Stimulated activated CD4-positive, alpha-beta T cell treated with anti-CD3 and anti-CD28 coated beads, TNF-alpha, amount 100 ng/mL, for 1 hour (primary cell): ENCODE measurements around the gene ATP6V1B1.
"Not testable (repeated sequence)": the region's sequence is repeated elsewhere in the genome, so short reads cannot be mapped to it uniquely, and the experiment has no call there.

ENCODE experiments used
- DNase-seq, 3 donors: peaks; one replicate each; pipeline ENCODE4 v3.0.0-alpha.2; 2020; ENCODE audit warnings: low read depth in 3 of 3, low spot score in 1 of 3

ATP6V1B1 gene

GRCh38 chr2:71005271-71006202 lies 69.8 kb downstream of the ATP6V1B1 start:
- DNase-seq: no peak

- DNase-seq: no peak
Measured at GRCh38 chr2:71006323-71006722, 70.6 kb downstream of the ATP6V1B1 start.

DNA sequence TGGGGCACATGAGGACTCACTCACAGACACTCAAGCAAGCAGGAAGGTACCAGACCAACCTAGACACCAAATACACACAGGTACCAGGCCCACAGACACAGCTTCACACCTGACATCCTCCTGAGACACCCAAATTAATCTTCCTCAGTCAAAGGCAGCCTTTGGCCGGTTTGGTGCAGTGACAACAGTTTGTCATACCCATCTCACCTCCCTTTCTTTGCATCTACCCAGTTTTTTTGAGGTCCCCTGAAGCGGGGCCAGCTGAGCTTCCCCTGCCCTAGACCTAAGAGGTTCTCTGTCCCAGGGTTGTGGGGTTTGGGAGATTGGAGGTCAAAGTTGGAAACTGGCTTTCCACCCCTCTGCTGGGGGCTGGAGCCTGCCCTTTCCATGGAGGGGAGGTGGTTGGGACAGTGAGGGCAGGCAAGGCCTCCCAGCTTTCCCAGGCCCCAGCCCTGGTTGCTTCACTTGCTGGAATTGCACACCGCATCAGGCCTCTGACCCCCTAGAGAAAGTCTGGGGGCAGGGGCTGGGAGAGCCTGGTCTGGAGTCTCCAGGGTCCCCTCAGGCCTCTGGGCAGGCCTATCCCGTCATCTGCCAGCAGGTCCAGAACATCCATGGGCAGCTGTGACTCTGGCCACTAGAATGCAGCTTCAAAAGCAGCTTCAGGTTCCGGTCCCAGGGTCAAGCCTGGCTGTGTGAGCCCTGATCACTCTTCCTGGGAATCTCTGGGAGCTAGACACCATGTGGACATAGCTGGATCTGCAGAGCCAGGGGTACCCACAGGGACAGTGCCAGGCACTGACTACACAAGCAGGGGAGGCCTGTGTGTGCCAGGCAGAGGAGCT lies 71.5 kb downstream of the ATP6V1B1 start:
- no peak for DNase-seq

DNA sequence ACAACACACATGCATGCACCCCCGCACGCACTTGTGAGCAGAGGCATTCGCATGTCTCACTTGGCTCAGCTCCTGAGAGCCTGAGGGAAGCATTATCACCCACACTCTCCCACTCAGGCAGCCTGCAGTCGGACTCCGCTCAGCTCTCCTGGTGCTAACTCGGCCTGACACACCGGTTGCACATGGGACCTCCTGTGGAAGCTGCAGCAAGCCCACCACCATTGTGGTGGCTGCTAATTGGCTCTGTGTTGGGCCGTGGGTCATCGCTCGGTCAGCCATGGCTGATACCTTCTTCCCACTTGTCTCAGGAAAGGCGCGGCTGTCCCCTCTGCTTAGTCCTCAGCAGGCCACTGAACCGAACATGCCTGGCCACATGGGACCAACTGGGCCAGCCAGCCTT lies 72.6 kb downstream of the ATP6V1B1 start:
- no peak for DNase-seq

- DNase-seq: not testable (repeated sequence)
Measured at GRCh38 chr2:71011786-71012185, 76.1 kb downstream of the ATP6V1B1 start.
